ENCODE data around the gene PAM.

DNA sequence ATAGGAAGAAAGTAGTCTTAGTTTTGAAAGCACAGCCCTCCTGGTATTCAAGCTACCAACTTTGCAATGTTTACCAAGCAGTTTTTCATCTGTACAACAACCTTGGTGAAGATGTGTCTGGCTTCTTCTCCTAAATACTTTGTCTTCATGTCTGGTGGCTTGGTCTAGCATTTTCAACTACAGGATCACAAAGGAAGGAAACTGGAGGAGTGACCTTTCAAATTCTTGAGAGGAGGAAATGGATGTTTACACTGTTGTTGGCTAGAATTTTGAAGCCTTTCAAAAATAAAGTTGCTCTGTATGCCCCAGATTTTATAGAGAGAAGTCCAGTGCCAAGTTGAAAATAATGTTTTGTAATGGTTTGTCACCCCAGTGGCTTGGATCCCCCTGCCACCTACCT lies 16.3 kb downstream of the PAM start:
- TF ChIP-seq, protein P1, sequence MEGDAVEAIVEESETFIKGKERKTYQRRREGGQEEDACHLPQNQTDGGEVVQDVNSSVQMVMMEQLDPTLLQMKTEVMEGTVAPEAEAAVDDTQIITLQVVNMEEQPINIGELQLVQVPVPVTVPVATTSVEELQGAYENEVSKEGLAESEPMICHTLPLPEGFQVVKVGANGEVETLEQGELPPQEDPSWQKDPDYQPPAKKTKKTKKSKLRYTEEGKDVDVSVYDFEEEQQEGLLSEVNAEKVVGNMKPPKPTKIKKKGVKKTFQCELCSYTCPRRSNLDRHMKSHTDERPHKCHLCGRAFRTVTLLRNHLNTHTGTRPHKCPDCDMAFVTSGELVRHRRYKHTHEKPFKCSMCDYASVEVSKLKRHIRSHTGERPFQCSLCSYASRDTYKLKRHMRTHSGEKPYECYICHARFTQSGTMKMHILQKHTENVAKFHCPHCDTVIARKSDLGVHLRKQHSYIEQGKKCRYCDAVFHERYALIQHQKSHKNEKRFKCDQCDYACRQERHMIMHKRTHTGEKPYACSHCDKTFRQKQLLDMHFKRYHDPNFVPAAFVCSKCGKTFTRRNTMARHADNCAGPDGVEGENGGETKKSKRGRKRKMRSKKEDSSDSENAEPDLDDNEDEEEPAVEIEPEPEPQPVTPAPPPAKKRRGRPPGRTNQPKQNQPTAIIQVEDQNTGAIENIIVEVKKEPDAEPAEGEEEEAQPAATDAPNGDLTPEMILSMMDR (IDR thresholded peaks at IDR 0.05) = no peak
- TF ChIP-seq POLR2A (IDR thresholded peaks at IDR 0.05) = no peak

Data from testis (tissue), 2 donors.